ENCODE data around the gene UGCG.
"Not testable (repeated sequence)": the region's sequence is repeated elsewhere in the genome, so short reads cannot be mapped to it uniquely, and the experiment has no call there.

UGCG gene

DNA sequence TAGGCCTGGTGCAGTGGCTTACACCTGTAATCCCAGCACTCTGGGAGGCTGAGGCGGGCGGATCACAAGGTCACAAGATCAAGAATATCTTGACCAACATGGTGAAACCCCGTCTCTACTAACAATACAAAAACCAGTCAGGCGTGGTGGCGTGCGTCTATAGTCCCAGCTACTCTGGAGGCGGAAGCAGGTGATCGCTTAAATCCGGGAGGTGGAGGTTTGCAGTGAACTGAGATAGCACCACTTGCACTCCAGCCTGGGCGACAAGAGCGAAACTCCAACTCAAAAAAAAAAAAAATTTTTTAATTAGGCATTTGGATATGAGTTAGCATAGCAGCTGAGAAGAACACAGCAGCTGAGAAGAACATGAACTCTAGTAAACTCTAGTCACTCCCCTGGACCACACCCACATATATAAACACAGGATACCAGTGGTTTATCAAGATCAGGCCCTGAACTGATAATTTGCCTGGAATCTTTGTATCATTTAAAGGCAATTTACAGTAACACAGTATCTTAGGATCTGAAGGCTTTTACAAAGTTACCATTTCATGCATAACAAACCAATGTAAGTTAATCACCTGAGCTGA is 4.6 kb upstream of the UGCG start:
- DNase-seq: peak; percentile 40

DNA sequence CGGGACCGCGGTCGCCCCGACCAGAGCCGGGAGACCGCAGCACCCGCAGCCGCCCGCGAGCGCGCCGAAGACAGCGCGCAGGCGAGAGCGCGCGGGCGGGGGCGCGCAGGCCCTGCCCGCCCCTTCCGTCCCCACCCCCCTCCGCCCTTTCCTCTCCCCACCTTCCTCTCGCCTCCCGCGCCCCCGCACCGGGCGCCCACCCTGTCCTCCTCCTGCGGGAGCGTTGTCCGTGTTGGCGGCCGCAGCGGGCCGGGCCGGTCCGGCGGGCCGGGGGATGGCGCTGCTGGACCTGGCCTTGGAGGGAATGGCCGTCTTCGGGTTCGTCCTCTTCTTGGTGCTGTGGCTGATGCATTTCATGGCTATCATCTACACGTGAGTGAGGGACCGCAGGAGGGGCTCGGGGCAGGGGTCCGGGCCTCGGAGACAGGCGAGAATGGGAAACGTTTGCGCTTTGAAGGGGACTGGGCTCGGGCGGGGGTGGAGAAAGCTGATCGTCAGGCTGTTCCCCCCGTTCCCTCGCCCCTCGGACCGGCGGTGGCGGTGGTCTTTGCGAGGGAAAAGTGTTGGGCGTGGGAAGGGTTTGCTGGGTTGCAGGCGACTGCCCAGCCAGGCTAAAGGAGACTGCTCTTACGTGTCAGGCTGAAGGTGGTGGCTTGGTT is 457 bp downstream of the UGCG start:
- DNase-seq: no peak

DNA sequence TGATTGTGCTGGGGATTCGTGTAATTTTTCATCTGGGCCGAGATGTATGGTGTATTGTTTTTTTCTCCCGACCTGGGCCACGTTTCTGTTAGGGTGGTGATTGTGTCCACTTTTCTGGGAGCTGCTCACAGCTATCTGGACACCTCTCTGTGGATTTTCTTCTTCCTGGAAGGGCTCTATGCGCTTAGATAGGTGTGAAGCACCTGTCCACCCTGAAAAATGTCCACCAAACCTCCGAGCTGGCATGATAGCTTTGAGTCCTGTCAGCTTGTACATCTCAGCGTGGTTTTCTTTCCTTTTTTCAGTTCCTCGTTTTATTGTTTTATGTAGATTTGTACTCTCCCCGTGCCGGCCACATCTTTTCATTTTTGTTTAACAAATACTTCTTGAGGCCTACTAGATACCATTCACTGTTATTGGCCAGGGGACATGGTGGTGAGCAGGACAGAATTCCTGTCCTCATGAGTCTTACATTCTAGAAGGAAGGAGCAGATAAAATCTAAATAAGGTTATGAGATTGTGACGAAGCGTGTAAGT is 1.1 kb downstream of the UGCG start:
- DNase-seq: peak; percentile 21

DNA sequence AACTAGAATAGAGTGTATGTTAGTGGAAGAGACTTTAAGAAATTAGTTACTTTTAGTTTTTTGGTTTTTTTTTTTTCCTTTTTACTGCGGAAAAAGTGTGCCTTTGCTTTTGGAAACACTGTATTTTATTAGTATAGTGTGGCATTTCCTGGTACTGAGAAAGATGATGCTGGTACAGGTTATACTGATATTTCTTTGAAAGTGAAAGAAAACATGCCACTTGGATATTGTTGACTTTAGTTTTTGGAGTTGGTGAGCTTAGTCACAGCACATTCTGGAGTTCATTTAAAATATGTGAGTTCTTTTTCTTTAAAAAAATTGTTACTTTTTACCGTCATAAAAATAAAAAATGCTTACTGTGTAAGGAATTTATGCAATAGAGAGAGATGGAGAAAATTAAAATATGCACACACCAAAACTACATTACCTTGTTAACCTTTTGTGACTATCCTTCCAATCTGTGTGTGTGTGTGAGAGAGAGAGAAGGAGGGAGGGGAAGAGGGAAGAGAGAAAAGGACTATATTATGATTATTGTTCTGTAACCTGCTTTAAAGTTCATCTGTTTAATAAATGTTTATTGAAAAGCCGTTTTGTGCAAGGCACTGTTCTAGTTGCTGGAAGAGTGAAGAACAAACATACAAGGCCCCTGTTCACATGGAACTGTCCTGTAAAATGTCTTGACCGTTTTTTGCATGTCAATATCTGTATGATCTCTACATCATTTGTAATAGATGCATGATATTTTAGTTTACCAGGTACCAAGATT is 1.9 kb downstream of the UGCG start:
- peak; percentile 21 for DNase-seq

DNA sequence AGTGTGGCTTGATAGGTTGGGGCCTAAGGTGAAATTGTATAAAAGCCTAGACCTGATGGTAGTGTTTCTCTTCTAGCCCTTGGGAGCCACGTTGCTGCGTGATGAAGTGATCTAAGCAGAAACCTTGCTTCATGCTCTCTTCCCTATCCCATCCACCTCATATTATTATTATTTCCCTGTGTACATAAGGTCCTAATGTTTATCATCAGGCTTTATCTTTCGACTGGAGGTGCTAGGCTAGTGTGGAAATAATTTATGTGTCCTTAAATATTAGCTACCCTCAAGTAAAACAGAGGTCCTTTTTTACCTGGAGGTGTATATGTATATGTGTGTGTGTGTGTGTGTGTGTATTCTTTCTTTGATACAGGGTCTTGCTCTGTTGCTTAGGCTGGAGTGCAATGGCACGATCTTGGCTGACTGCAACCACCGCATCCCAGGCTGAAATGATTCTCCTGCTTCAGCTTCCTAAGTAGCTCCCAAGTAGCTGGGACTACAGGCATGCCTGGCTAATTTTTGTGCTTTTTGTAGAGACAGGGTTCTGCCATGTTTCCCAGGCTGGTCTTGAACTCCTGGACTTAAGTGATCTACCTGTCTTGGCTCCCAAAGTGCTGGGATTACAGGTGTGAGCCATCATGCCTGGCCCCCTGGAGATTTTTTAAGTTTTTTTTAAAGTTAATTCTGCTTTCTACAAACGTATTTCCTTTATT is 3.7 kb downstream of the UGCG start:
- no peak for DNase-seq

DNA sequence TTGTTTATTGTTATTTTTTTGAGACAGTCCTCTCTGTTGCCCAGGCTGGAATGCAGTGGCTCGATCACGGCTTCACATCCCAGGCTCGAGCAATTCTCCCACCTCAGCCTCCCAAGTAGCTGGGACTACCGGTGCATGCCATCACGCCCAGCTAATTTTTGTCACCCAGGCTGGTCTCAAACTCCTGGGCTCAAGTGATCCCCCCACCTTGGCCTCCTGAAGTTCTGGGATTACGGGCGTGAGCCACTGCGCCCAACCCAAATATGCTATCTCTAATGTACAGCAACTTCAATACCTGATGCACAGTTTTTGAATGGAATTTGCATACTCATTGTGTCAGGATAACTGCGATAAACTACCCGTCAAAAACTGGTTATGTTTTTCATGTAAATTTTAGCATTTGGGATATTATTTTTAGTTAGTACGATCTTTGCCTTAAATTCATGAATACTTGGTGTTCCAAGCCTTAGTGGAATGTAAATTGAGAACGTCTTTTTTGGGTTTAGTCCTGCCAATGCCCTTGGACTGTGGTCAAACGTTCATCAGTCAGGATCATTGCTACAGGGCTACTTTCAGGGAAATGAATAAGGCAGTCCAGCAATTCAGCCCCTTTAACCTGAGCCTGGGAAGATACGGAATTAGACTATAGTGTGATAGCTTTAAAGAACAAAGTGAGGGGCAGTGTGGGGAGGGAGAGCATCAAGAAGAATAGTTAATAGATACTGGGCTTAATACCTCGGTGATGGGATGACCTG is 4.4 kb downstream of the UGCG start:
- DNase-seq: no peak

DNA sequence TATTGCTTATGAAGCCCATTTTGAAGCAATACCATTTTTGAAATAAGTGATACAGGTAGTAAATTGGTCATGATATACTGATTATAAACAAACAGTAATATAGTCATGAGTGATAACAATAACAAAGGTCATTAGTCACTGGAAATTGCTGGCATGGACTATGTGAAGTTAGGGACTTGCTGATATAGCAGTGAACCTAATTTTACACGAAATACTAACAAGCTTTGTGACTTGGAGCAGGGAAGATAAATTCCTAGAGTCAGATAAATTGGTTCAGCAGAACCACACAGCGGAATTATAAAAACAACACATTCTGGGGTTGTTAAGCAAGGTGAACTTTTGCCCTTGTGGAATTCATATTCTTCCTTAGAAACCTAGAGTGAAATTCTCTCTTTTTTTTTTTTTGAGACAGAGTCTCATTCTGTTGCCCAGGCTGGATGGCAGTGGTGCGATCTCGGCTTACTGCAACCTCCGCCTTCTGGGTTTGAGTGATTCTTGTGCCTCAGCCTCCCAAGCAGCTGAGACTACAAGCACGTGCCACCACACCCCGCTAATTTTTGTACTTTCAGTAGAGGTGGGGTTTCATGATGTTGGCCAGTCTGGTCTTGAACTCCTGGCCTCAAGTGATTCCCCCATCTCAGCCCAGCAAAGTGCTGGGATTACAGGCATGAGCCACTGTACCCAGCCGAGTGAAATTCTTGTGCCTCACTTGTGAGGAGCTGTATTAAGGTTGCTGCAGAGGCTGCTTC is 6.0 kb downstream of the UGCG start:
- DNase-seq: no peak

DNA sequence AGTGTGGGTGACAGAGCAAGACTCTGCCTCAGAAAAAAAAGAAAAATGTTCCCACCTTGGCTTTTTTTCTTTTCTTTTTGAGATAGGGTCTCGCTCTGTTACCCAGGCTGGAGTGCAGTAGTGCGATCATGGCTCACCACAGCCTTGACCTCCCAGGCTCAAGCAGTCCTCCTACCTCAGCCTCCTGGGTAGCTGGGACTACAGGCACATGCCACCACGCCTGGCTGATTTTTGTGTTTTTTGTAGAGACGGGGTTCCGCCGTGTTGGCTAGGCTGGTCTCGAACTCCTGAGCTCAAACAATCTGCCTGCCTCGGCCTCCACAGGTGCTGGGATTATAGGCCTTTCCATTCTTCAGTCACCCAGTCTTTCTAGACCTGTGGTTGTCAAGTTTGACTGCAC is 6.9 kb downstream of the UGCG start:
- not testable (repeated sequence) for DNase-seq

DNA sequence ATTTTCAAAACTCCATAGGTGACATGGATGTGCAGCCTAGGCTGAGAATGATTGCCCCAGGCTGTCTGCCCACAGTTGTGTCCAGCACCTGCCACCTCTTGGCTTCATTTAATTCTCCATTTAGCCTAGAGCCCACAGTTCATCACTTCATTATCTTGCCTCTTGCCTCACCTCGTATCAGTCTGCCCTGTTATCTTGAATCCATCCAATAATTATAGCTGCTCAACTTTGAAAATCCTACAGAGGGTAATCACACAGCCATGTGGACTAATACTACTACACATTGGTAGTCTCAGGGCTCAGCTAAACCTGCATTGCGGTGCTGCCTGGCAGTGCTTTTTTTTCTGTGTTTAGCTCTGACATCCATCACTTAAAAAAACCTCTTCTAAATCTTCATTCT is 7.4 kb downstream of the UGCG start:
- no peak for DNase-seq

DNA sequence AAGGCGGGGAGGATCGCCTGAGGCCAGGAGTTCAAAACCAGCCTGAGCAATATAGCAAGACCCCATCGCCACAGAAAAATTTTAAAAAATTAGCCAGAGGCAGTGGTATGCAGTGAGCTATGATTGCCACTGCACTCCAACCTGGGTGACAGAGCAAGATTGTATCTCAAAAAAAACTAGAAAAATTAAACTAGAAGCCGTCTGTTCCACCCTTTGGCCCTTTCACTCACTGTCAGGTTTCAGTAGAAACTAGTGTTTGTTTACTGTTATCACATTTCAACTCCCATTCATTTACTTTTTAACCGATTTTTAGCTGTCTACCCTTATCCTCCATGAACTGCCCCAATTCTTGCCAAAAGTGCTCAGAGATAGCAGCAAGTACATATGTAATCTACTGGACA is 8.3 kb downstream of the UGCG start:
- no peak for DNase-seq

DNA sequence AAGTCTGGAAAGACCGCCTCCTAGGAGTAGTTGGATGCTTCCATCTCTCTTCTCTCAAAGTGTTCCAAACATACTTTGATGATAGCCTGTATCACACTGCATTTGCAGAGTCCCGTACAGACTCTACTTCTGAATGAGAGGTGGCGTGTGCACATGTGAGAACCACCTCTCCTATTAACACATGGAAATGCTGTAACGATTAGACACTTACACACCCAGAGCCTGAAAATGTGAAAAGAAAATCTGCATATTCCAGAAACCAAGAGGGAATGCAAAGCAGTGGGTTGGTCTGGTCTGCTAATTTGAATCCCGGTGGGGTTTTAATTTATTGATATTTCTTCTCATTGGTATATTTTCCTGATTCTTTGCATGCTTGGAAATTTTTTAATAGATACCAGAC is 10.5 kb downstream of the UGCG start:
- DNase-seq: no peak

DNA sequence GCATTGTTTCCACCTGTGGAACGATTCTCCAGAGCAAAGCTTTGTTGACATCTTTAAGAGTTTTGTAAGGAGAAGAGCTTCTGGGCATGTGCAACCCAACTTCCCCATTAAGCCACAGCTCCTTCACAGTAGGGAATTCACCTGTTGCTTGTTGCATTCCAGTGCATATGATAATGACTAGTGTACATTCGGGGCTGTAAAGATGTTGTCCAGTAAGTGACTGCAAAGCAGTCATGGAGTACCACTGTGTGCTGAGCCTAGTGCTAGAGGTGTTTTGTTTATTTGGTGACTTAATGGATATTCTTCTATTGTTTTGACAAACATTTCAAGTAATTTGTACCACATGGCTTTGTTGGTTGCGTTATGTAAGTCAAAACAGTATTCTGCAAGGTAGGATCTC is 12.8 kb downstream of the UGCG start:
- DNase-seq: no peak

DNA sequence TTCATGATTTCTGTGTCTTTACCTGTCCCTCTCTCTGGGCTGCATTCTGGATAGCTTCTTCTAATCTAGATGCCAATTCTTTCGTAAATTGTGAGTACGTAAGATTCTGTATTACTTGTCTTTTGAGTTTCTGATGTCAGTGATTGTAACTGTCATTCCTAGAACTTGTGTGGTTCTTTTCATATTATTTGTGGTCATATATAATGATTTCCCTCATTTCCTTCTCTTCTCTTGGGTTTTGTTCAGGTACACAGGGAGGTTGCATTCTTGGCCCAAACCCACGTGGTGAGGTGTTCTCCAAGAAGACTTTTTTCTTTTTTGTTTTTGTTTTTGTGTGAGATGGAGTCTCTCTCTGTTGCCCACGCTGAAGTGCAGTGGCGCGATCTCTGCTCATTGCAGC is 13.8 kb downstream of the UGCG start:
- no peak for DNase-seq

DNA sequence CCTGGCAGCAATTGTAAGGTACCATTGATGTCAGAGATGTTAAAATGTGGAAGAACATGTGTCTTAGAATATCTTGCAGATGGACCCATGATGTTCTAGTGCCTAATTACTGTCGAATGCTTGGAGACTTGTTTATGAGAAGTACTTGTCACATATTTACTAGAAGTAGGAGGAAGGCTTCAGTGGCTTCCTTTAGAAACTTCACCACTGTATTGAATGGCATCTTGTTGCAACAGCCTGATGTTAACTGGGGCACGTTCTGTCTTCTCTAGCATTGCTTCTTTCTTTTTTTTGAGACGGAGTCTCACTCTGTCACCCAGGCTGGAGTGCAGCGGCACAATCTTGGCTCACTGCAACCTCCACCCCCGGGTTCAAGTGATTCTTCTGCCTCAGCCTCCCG is 16.5 kb downstream of the UGCG start:
- no peak for DNase-seq

DNA sequence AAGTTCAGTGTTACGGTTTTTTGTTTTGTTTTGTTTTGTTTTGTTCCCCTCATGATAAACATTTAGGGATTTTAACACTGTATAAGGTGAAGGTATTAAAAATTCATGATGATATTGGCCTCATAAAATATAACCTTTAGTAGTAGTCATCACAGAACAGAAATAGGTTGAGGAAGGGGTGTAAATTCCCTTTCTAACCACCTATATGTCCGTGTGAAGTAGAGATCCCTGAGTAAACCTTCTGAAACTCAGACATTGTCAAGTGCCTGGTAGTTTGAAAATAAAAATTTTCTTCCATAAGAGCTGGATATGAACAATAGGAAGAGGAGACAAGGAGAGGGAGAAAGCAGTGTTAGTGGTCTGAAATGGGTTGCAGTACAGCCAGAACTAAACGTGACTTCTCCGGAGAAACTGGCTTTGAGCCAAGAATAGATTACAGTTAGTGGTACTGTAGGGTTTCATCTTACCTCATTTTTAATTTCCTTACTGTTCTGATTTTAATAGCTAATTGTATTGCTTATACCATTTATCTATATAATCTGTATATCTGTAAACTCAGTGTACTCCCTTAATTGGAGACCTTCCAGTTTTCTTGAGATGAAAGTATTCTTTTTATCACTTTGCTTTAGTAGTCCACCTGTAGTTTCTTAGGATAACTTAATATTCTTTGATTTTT is 18.3 kb downstream of the UGCG start:
- peak; percentile 29 for DNase-seq

DNA sequence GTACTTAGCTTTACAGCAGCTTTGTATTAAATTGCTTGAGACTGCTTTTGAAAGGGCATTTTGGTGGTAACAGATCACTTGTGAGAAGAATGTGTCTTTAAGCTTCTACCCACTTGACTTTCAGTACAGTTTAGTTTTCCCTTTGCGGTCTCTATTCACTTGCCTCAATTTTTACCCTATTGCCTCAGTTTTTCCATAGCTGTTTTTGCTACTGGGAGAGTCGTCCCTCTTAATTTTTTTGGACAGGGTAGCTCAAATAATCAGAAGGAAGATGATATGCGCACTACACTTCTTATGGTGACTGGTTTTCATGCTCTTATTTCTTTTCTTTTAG is 18.8 kb downstream of the UGCG start:
- DNase-seq: no peak

DNA sequence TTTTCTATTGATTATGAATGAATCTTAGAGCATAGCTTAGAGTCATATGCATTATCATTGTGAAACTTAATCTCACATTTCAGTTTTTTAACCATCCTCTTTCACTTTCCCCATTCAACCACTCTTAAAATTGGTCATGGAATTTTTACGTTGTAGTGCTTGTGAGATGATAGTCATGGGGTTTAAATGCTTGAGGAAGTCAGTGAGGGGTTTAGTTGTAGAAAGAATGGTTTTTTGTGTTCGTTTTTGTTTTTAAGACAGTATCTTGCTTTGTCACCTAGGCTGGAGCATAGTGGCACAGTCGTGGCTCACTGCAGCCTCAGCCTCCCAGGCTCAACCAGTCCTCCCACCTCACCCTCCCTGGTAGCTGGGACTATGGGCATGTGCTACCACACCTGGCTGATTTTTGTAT is 19.6 kb downstream of the UGCG start:
- DNase-seq: no peak

DNA sequence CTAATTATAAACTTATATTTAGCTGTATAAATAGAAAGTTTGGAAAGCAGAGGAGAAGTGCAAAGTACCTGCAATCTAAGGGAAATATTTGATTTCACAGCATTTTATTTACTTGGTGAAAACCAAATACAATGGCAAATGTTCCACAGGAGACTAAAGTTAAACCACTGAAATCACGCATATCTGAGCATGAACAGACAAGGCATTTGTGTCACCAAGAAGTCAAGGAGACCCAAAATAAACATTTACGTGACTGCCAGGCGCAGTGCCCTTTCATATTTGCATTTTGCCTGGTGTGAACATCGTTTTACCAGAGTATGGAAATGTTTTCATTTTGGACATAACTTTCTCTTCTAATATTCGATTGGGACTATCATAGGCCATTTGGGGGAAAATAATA is 20.6 kb downstream of the UGCG start:
- no peak for DNase-seq

DNA sequence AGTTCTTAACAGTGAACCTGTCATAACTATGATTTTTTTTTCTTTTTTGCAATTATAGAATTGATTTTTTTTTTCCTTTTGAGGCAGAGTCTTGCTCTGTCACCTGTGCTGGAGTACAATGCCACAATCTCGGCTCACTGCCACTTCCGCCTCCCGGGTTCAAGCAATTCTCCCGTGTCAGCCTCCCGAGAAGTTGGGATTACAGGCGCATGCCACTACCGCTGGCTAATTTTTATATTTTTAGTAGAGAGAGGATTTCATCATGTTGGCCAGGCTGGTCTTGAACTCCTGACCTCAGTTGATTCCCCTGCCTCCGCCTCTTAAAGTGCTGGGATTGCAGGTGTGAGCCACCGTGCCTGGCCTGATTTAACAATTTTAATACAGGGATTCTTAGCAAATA is 21.4 kb downstream of the UGCG start:
- no peak for DNase-seq

DNA sequence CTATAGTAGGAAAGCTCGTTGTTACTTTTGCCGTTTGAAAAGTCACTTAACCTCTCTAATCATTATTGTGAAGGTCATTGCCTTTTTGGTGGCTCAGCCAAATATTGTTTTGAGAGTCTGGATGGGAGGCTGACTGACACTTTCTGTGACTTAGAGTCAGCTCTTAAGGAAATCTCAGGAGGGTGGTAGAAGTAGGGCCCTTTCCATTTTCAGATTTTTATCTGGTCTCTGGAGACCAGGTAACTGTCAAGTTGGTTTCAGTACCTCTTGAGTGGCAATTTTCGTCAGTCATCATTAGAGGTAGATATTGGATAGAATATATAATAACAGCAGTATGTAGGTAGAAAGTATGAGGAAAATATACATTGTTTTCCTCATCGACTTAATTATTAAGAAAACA is 23.3 kb downstream of the UGCG start:
- no peak for DNase-seq

DNA sequence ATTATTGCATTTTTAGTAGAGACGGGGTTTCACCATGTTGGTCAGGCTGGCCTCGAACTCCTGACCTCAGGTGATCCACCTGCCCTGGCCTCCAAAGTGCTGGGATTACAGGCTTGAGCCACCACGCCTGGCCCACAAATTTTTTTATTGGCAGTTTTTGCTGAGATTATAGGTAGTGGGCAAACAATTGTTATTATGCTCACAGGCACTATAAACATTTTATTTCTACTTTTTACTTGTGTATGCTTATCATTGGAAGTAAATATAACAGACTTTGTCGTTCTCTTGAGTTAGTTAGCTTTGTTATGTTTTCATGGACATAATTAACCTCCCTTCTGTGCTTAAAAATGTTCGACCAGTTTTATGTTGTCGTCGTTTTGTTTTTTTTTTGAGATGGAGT is 23.9 kb downstream of the UGCG start:
- no peak for DNase-seq
